ENCODE data around the gene RTN1.
"Not testable (repeated sequence)": the region's sequence is repeated elsewhere in the genome, so short reads cannot be mapped to it uniquely, and the experiment has no call there.

The RTN1 gene

DNA sequence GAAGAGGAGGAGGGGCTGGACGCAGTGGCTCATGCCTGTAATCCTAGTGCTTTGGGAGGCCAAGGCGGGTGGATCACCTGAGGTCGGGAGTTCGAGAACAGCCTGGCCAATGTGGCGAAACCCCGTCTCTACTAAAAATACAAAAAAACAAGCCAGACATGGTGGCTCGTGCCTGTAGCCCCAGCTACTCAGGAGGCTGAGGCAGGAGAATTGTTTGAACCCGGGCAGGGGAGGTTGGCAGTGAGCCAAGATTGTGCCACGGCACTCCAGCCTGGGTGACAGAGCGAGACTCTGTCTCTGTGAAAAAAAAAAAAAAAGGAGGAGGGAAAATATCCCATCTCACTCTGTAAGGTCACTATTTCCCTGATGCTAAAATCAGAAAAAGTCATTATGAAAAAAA is 216.4 kb downstream of the RTN1 start:
- peak in 2 of 10 donors; percentile 23 to 58 for DNase-seq
- intact Hi-C loops (cut with DNase I), result not testable (repeated sequence)

DNA sequence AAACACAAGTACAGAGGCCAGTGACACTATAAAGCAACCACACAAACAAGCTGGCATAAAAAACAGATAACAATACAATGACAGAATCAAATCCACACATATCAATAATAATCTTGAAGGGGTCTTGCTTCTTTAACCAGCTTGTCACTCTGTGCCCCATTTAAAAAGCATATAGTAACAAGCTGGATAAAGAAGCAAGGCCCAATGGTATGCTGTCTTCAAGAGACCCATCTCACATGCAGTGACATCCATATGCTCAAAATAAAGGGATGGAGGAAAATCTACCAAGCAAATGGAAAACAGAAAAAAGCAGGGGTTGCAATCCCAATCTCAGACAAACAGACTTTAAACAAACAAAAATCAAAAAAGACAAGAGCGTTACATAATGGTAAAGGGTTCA is 223.7 kb downstream of the RTN1 start:
- DNase-seq; intact Hi-C loops (cut with DNase I): not testable (repeated sequence)

DNA sequence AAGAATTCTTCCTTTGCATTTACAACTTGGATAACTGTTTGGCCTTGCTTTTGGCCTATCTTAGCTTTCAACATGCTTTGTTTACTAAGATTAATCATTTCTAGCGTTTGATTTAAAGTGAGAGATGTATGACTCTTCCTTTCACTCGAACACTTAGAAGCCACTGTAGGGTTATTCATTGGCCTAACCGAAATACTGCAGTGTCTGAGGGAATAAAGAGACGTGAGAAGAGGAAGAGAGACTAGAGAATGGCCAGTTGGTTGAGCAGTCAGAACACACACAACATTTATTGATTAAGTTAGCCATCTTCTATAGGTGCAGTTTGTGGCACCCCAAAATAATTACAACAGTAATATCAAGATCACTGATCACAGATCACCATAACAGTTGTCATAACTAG is 231.7 kb downstream of the RTN1 start:
- intact Hi-C loops (cut with DNase I), result no loop called here
- no peak for DNase-seq

DNA sequence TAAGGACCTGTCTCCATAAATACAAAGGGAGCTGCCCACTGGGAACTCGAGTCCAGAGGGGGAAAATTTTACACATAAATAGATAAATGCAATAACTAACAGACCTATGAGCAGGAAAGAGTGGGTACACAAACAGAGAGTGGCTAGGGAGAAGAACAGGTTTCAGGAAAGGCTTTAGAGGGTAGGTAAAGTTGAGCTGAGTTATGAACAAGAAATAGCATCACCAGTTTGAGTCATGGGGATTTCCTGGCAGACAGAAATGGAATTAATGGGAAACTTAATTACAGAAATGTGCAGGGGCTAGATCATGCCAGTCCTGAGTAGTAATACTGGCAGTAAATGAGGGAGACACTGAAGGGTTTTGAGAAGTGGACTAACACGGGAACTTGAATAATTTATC is 236.0 kb downstream of the RTN1 start:
- intact Hi-C loops (cut with DNase I), result loop anchor here (5.0 kb wide), 1 partner anchor 263 kb away; no protein-coding TSS in a partner anchor
- DNase-seq, result no peak

DNA sequence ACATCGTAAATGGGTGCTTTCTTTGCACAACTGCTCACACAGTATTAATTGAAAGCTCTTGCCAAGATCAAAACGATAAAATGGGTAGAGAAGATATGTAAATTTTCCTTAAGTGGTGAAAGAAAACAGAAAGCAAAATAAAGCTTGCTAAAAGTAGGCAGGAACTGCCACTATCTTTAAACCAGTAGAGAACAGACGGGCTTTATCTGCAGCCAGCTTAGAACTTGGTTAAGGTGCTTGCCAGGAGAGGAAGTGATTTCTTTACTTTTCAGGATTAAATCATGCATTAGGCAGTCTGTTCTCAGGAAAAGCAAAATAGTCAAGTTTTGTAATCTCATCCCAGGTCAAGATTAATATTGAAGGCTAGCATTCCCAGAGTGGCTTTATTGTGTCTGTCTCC is 237.1 kb downstream of the RTN1 start:
- no peak for DNase-seq
- intact Hi-C loops (cut with DNase I), result loop anchor here (2.0 to 5.0 kb wide), 2 partner anchors 53 to 264 kb away; no protein-coding TSS in a partner anchor

DNA sequence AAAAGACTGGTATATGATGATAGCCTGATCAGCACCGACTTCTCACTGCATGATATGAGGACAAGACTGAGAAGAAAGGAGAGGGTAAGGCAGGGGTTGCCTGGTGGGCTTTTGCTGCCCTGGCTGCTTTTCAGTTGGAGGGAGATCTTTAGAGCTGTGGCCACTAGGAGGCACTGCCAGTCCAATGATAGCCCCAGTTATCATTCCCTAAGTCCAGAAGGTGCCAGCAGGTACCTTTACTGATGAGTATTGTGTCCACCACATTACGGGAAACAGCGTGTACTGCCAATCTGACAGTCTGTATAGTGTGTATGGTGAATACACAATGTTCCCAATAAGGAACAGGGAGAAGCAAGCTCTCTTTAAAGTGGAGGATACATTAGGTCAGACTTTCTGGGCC is 238.2 kb downstream of the RTN1 start:
- intact Hi-C loops (cut with DNase I), result loop anchor here (2.0 to 5.0 kb wide), 2 partner anchors 54 to 265 kb away; no protein-coding TSS in a partner anchor
- peak in 2 of 10 donors; percentile 20 to 58 for DNase-seq

DNA sequence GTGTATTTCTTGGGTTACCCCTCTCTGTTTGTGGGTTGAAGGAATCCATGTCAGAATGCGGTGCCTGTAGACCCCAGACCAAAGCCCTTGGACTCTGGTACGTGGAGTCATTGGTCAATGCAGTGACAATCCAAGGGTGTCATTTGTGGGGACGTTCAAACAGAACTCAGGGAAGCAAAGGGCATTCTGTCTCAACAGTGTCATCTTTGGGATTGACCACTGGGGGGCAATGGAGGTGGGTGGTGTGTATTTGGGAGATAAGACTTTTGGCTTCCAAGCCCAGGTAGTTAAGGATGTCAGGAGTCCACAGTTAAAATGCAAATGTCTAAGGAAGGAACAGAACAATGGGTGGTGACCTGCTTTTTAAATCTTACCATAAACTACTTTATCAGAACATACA is 239.3 kb downstream of the RTN1 start:
- no peak for DNase-seq
- intact Hi-C loops (cut with DNase I), result loop anchor here (5.0 kb wide), 1 partner anchor 266 kb away; no protein-coding TSS in a partner anchor

DNA sequence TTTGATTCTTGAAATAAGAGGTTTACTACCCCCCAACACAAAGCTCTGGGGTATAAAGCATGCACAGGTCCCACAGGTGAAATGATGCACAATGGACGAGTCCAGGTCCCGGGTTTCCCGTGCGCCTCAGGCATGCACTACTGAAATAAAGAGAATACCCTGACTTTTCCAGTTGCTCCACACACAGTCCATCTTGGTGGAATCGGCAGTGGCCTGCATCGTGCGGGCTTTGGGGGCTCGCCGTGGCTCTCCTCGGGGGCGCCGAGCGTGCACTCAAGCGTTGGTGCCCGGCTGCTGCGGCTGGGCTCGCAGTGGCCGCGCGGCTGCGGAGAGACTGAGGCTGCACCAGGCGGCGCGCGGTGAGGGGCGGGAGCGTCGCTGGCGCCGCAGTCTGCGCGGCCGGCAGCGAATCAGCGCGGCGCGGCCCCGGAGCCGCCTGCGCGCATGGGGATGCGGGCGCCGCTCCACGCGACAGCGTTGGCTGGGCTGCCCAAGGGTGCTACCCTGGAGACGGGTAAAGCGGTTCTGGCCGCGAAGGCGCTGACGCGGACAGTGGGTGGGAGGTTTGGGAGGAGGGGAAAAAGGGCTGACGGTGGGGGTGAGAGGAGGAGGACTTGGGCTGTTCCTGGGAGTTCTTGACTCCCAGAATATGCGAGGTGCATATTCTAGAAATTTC is 240.2 kb downstream of the RTN1 start:
- intact Hi-C loops (cut with DNase I), result loop anchor here (5.0 kb wide), 1 partner anchor 267 kb away; no protein-coding TSS in a partner anchor
- peak; percentile 22 to 96 (median 69) for DNase-seq

DNA sequence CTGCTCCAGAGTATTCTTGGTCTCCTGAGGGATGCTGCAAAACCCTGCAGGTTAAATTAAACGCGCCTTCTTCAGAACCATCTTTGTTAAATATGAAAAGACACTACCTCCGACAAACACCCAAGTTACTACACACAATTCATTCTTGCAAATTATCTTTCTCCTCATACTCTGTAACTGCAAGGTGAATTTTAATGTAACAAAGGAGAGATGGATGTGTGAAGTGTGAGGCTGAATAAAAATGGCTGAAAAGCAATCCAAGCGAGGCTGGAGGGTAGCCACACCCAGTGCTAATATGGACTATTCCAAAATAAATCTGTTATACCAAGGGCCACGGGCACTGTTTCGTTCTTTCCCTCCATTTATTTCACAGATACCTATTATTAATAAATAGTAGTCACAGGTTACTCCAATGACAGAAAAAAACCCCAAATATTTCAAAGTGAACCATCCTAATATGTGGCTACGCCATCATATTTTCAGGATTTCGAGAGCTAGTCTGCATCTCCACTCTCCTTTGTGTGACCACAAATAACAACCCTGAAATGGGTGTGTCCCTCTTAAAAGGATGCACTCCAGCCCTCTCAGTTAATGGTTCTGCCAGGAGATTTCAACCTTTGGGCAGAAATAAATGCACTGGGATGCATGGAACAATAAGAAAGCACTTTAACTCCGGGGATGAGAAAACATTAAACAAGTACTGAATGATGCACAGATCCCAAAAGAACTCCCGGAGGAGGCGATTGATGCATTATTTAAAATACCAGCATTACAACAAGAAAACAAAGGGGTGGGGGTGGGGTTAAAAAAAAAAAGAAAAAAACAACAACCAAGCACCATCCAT is 240.9 kb downstream of the RTN1 start:
- intact Hi-C loops (cut with DNase I), result loop anchor here (5.0 kb wide), 1 partner anchor 268 kb away; no protein-coding TSS in a partner anchor
- no peak for DNase-seq

DNA sequence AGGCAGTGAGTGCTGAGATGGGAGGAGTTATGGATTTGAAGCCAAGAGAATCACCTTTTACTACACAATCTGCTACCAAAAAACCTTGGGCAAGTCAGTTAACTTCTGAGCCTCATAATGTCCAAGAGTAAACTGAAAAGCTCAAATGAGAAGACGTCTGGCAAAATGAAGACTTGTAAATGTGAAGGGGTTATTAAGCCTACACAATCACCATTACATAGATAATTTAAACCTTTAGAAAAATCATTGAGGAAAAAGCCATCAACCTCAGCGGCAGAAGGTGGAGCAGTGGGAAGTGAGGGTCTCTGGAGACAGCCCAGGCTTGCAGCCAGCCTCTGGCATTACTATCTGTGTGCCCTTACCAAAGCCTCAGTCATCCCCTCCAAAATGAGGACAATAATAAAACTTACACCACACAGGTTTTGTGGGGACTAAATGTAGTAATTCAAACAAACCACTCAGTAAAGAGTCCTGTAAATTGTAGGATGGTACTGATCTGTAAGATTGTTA is 243.5 kb downstream of the RTN1 start:
- intact Hi-C loops (cut with DNase I), result no loop called here

DNA sequence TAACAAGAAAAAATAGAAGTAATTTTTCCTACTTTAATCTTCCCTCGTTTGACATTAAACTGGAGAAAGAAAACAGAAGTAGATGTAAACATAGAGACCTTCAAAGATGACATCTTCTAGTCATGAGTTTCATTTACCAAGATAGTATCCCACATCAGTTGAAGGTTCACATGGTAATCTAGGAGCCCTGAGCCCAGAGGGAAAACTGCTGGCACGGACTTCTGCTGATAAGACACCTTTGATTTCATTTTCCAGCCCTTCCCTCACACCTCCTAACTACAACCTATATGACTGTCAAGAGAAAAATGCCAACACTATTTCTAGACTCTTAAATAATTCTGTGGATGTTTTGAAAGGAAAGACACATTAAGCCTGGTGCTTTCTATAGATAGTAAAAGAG is 247.9 kb downstream of the RTN1 start:
- intact Hi-C loops (cut with DNase I), result no loop called here
- no peak for DNase-seq

More for the DNA sequence above, 243.5 kb downstream of the RTN1 start:
- no peak for DNase-seq

DNA sequence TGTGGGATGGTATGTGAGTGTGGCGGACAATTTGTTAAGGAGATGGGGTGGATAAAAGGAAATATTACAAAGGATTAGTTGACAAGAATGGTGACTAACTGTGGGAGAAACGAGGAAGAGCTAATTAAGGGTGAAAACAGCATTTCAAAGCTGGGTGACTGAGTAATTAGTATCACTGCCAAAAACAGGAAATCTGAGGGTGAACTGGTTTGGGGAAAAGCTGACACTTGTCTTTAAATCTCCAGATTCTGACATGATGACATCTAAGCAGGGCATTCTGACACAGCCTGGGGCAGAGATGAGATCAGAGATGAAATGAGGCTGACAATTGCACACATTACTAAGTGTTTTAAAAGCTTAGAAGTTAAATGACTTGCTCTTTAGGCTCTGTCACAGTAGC is 251.5 kb downstream of the RTN1 start:
- intact Hi-C loops (cut with DNase I), result no loop called here
- DNase-seq, result no peak

DNA sequence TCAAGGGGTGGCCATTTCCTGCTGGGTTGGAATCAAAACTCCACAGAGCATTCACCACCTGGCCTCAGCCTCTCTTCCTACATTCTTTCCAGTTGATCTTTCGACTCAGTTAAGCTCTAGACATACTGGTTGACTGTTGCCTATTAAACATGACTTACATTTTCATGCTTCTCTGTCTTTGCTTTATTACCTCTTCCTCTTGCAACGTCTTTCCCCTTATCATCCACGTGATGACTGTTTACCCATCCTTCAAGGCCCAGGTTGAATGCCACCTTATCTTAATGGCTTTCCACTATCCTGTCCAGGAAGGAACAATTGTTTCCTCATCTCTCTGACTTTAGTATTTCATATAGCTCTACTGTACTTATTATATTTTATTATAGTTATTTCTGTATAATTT is 269.5 kb downstream of the RTN1 start:
- intact Hi-C loops (cut with DNase I), result no loop called here
- no peak for DNase-seq

DNA sequence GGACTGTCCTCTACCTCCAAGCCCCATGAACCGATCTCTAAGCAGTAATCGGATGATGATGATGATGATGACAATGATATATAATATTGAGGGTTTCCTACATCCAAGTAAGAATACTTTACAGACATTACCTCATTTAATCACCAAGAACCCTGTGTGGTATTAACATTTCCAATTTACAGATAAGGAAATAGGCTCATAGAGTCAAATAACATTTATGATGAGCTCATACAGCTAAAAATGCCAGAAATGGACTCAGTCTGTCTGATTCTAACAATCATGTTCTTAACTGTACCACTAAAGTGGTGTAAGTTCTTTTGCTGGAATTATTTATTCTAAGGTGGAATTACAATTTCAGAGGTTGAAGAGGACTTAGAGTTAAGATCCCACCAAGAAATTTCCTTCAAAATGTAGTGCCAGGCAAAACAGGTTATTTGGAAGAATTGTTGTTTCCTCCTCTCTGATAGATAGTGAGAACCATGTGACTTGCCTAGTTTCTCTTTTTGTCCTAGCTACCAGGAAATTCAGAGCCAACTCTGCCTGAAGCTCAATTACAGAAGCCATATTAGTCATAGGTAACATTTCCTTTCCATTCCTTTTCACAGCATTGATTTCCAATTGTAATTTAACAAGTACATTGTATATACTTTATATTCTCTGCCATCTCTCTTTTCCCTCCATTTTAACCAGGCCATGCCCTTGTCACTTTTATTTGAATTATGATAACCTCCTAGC is 270.2 kb downstream of the RTN1 start:
- intact Hi-C loops (cut with DNase I), result no loop called here

DNA sequence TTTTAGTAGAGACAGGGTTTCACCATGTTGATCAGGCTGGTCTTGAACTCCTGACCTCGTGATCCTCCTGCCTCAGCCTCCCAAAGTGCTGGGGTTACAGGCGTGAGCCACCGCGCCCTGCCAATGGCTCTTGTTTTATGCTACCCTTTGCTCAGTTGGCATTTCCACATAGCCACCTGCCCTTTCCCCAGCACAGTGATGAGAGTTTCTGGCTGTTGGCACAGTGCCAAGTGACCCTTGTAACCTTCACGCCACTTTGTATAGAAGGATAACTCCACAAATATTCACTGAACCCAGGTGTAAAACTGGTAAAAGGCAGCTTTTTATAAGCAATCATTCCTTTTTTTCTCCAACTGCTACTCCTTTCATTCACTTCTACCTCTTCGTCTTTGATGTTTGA is 275.5 kb downstream of the RTN1 start:
- intact Hi-C loops (cut with DNase I), result no loop called here
- DNase-seq, result no peak

More for the DNA sequence above, 270.2 kb downstream of the RTN1 start:
- no peak for DNase-seq

DNA sequence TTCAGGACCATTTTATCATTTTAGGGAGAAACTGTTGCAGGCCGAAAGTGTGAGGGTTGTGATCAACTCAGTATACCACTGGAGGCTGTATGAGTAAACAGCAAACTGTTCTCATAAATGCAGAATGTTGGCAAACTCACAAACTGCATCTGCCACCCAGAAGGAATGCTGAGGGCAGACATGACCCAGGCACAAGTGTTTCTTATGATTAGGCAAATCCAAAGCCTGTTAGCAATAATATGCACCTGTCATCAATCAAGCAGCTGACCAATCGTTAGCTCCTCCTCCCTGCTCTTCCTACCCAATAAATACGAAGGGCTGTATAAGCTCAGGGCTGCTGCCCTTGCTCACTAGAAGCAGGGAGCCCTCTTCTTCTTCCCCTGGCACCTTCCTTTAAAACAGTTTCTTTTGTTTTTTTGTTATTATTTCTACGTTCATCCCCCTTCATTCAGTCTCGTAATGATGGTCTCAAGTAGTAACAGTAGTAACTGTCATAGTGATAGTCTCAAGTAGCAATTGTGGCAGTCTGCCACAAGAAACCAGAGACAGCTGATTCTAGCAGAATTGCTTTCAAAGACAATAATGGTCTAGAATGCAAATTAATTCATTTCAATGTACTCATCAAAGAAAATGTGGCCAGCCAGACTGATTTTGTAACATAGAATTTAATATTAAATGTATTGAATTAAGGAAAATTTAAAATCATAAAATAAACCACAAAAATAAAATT is 278.8 kb downstream of the RTN1 start:
- DNase-seq, result no peak
- intact Hi-C loops (cut with DNase I), result no loop called here

DNA sequence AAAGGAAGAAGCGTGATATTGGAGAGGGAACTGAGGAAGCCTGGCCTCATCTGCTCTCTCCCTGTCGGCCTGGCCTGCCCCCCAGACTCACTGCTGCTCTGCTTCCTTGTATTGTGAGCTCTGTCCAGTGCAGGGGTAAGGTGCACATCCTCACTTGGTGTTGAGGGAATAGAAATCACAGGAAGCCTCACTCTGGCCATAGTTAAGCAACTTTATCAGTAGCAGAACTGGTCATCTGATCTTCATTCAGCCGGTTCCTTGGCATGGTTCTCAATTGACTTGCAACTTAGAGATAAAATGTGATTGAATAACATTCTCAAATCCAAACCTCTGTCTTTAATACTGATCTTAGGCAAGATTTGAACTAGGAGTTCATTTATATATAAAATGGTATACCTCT is 282.5 kb downstream of the RTN1 start:
- no peak for DNase-seq
- intact Hi-C loops (cut with DNase I), result no loop called here

DNA sequence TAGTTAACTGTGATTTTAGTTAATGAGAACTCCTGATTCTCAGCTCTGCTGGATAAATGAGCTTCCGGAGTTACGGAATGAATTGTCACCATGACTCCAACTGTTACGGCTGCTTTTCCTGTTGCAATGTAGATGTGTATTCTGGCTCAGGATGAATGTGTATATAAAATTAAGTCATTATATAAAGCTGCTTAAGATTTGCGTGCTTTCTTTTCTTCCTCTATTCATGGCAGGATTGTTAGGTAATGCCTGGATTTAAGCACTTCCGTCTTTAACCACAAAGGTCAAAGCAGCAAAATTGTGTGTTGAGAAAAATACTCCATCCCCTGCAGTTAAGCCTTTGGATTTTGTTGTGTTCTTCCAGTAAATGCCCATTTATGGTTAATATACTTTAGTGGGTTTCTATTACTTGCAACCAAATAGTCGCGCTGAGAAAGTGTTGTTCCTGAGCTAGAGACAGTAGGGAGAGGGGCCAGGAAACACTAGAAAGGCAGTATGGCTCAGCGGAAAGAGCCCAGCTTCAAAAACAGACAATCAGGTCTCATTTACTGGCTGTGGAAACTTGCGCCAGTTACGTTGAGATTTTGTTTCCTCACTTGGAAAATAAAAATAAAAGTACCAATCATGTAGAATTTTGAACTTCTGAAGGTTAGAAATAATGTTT is 284.6 kb downstream of the RTN1 start:
- no peak for DNase-seq
- intact Hi-C loops (cut with DNase I), result no loop called here

DNA sequence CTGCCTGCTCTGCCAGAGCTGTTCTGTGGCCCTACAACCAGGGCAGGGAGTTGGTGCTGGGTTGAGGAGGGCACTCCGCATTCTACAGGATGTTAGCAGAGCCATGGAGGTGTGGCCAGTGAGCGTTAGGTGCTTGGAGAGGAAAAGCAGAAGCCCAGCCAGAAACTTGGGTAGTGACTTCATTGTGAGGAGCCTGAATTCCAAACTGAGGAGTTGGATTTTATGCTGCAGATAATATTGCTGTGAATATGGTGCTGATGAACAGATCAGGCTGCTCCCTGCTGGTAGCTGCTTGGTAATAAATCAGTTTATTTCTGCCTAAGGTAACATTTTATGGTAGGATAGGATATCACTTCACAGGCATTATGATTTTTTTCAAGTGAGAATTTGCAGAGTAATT is 286.8 kb downstream of the RTN1 start:
- DNase-seq, result peak in 1 of 10 donors; percentile 61
- intact Hi-C loops (cut with DNase I), result no loop called here

Data from posterior cingulate gyrus (tissue), 11 donors.